ENCODE measurements around the gene PCLO. TPM values are rescaled to one million over a fixed set of nuclear protein-coding genes. Genes with fewer than 3 reads are reported as not detected.

The PCLO gene
- total and polyA plus RNA-seq, 2 of the 4 experiments (the other 2 are of a cell fraction): under 0.01 to 0.05 TPM

DNA sequence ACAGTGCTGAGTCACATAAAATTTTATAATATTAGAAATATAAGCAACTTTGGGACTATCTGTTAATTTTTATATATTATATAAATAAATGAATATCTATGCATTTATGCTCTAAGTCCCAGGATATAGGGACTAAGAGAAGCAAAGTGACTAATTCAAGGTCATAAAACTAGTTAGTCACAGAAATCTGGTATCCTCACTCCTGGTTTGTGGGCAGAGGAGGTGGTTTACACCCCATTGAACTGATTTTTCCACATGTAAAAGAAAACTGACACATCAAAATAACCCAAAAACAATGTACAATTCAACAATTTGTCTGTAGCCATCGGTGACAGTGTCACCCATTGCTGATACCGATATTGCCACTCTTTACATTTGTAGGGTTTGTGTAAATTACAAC is 3.0 kb downstream of the PCLO start:
- dilution Hi-C loops (cut with HindIII; ENCODE audit: low sequenced_read_pairs, unreplicated experiment): no loop called here
- H2BK5ac ChIP-seq (ENCODE audit: low read depth, low read length, poor library complexity, severe bottlenecking): no peak overlapping the region
- BruUV-seq (replicated peaks): no TSS peak
- H3K4me1 ChIP-seq (ENCODE audit: control insufficient read depth, insufficient read depth, low read length): no peaks in the 10 kb centered on the region
- TF ChIP-seq, protein P1, sequence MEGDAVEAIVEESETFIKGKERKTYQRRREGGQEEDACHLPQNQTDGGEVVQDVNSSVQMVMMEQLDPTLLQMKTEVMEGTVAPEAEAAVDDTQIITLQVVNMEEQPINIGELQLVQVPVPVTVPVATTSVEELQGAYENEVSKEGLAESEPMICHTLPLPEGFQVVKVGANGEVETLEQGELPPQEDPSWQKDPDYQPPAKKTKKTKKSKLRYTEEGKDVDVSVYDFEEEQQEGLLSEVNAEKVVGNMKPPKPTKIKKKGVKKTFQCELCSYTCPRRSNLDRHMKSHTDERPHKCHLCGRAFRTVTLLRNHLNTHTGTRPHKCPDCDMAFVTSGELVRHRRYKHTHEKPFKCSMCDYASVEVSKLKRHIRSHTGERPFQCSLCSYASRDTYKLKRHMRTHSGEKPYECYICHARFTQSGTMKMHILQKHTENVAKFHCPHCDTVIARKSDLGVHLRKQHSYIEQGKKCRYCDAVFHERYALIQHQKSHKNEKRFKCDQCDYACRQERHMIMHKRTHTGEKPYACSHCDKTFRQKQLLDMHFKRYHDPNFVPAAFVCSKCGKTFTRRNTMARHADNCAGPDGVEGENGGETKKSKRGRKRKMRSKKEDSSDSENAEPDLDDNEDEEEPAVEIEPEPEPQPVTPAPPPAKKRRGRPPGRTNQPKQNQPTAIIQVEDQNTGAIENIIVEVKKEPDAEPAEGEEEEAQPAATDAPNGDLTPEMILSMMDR (conservative IDR thresholded peaks at IDR 0.05; ENCODE audit: low read depth, low read length): no peak
- TF ChIP-seq RAD21 (IDR thresholded peaks at IDR 0.05; ENCODE audit: low read length) (no peak), POLR2A (IDR thresholded peaks at IDR 0.05; ENCODE audit: low read depth, low read length) (no peak), CHD1 (IDR thresholded peaks at IDR 0.05; ENCODE audit: low read depth, low read length) (no peak), NFE2L2 (IDR thresholded peaks at IDR 0.05; ENCODE audit: low read depth, low read length) (no peak), FOS (IDR thresholded peaks at IDR 0.05; ENCODE audit: low read depth, low read length) (no peak), SMC3 (IDR thresholded peaks at IDR 0.05; ENCODE audit: low read depth, low read length) (no peak)
- no peak overlapping the region for H3K4me3 ChIP-seq (ENCODE audit: insufficient read depth, low read depth, low read length)
- no peak overlapping the region for H2AK9ac ChIP-seq (replicated peaks; ENCODE audit: low read depth, low read length, poor library complexity)
- ChIA-PET POLR2A (ENCODE audit: unreplicated experiment) (no interaction called here), CTCF (no interaction called here)
- H2AK5ac ChIP-seq (ENCODE audit: low read depth, low read length): no peak overlapping the region
- no peak overlapping the region for H3K23ac ChIP-seq (ENCODE audit: low read depth, low read length)
- no peak overlapping the region for H4K5ac ChIP-seq (ENCODE audit: low read depth, low read length)
- H2BK120ac ChIP-seq (ENCODE audit: low read depth, low read length): no peak overlapping the region
- H3K9me3 ChIP-seq (ENCODE audit: control insufficient read depth, insufficient read depth, low read length): no peaks in the 10 kb centered on the region
- in situ Hi-C loops (cut with MboI; ENCODE audit: low sequenced_read_pairs): no loop called here
- H3K56ac ChIP-seq (ENCODE audit: extremely low read depth, insufficient read depth, low read length): no peak overlapping the region
- no peak overlapping the region for H2BK20ac ChIP-seq (ENCODE audit: low read depth, low read length)
- H3K27me3 ChIP-seq (ENCODE audit: control insufficient read depth, insufficient read depth, low read length): peaks cover 2% of the 10 kb centered on the region
- no peak overlapping the region for H3K27ac ChIP-seq (ENCODE audit: insufficient read depth, low read length)
- no peak overlapping the region for H4K8ac ChIP-seq (ENCODE audit: low read depth in 2 of 2, low read length in 2 of 2)
- DNase-seq (no peak), ATAC-seq (ENCODE audit: low read depth) (no peak)
- no peaks in the 10 kb centered on the region for H3K79me1 ChIP-seq (ENCODE audit: low read depth in 1 of 2, low read length in 2 of 2)
- no peak overlapping the region for H3K18ac ChIP-seq (ENCODE audit: low read depth, low read length)
- H3K4me2 ChIP-seq (ENCODE audit: low read depth, low read length): no peak overlapping the region
- H3K14ac ChIP-seq (replicated peaks; ENCODE audit: low read depth, low read length): no peak overlapping the region
- H2BK15ac ChIP-seq (ENCODE audit: low read depth, low read length): no peak overlapping the region
- H3K9me1 ChIP-seq (ENCODE audit: insufficient read depth, low read length): no peaks in the 10 kb centered on the region
- H3K9ac ChIP-seq (ENCODE audit: low read depth, low read length): no peak overlapping the region
- H3K36me3 ChIP-seq (ENCODE audit: control insufficient read depth, insufficient read depth, low read length): no peaks in the 10 kb centered on the region
- no peaks in the 10 kb centered on the region for H4K20me1 ChIP-seq (ENCODE audit: insufficient read depth, low read length)
- intact Hi-C loops (cut with micrococcal nuclease): no loop called here
- no peak overlapping the region for H2AFZ ChIP-seq (replicated peaks; ENCODE audit: low read length, poor library complexity)
- no peak overlapping the region for H3K4ac ChIP-seq (ENCODE audit: low read depth, low read length)
- no peak overlapping the region for H4K91ac ChIP-seq (ENCODE audit: insufficient read depth, low read depth, low read length)
- WGBS, 2 experiments (ENCODE audit: extremely low coverage in 2 of 2, insufficient read length in 1 of 2): no CpG with 5 or more reads among the region's 2 CpGs
